ENCODE data around the gene FFAR1.

- TF ChIP-seq CTCF (IDR thresholded peaks at IDR 0.05) (no peak), MEF2A (IDR thresholded peaks at IDR 0.05; ENCODE audit: borderline replicate concordance, low read depth) (no peak), PBX3 (IDR thresholded peaks at IDR 0.05) (no peak), MXI1 (IDR thresholded peaks at IDR 0.05; ENCODE audit: low read depth, low read length) (no peak), NRF1 (IDR thresholded peaks at IDR 0.05; ENCODE audit: low read depth, low read length) (no peak), POLR2AphosphoS5 (IDR thresholded peaks at IDR 0.05; ENCODE audit: low read depth, low read length) (no peak), RAD21 (IDR thresholded peaks at IDR 0.05; ENCODE audit: low read length) (no peak), JUND (IDR thresholded peaks at IDR 0.05) (no peak), EP300 (IDR thresholded peaks at IDR 0.05; ENCODE audit: borderline replicate concordance in 1 of 2, low read depth in 1 of 2, low read length in 1 of 2) (no peak), YY1 (IDR thresholded peaks at IDR 0.05; ENCODE audit: low read depth) (no peak), USF2 (IDR thresholded peaks at IDR 0.05; ENCODE audit: borderline replicate concordance, low read depth, low read length) (no peak), ELF1 (IDR thresholded peaks at IDR 0.05) (no peak), RFX5 (IDR thresholded peaks at IDR 0.05; ENCODE audit: low read length) (no peak)
These were observed 21.8 kb downstream of the FFAR1 start for GRCh38 chr19:35369522-35369921.

Data from SK-N-SH (cell line).